Left cardiac atrium (tissue), 4 donors: ENCODE data around the gene PCDHGB2. TPM values are rescaled to one million over a fixed set of nuclear protein-coding genes. Genes with fewer than 3 reads are reported as not detected.
"Not testable (repeated sequence)": the region's sequence is repeated elsewhere in the genome, so short reads cannot be mapped to it uniquely, and the experiment has no call there.

Experiments used
- ATAC-seq, 2 donors: fragments of 200-7000 bp; cut with Tn5 transposase; one replicate each; pipeline ENCODE4 v1.9.1; 2020; ENCODE audit warnings: mild to moderate bottlenecking in 2 of 2, moderate library complexity in 2 of 2
- DNase-seq: peaks from one replicate; pipeline ENCODE4 v3.0.0-alpha.2; 2020
- intact Hi-C, 2 donors: fragments of 100-400 bp; cut with DNase I; formaldehyde crosslinking; loops; one replicate each; pipeline versions ENCODE4 v1.14.1 to v1.15.1; 2022 to 2023
- total RNA-seq, 2 donors: library from RNA; stranded (reverse); fragmentation: NEBNext Ultra II Directional; extraction: Animal tissue kit (Norgen Biotek cat#: 25700); gene quantifications; one replicate each; pipeline ENCODE4 v1.2.1, GENCODE V29; 2021
- donor health status: DM: no; HTN: yes; CAD: no.
- donor health status: DM: no; HTN: yes; CAD: no; lungs with severe emphysema.
- donor health status: DM: yes; HTN: yes; CAD: no.
- donor health status: Dilated cardiomyopathy.

PCDHGB2 gene
- total RNA-seq, 2 donors from 2014 or later = 4.0 to 5.4 TPM

DNA sequence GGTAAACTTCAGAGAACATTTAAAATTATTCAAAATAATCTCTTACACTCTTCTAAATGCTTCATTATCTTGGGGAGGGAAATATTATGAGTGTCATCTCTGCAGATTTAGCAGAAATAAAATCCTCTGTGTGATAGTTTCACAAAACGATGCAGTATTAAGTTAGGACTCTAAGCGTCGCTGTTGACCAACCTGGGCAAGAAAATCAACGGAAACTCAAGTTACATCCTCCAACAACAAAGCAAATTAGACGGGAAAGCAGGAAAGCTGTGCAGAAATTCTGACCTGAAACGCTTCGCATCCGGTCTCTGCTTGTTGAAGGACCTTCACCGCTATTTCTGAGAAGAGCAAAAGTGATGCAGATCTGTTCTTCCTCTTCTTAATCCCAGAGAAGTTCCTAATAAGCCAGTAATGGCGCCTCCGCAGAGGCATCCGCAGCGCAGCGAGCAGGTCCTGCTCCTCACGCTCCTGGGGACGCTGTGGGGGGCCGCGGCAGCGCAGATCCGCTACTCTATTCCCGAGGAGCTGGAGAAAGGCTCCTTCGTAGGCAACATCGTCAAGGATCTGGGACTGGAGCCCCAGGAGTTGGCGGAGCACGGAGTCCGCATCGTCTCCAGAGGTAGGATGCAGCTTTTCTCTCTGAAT is 14.0 kb downstream of the PCDHGB2 start, which contains the start of gene PCDHGA6:
PCDHGA6 (plus strand) TSS at position 219 of the 645 bp plus-strand sequence; CDS start at position 412, 193 bp downstream.
- intact Hi-C loops = no loop called here
- no peak for ATAC-seq
- DNase-seq = no peak

DNA sequence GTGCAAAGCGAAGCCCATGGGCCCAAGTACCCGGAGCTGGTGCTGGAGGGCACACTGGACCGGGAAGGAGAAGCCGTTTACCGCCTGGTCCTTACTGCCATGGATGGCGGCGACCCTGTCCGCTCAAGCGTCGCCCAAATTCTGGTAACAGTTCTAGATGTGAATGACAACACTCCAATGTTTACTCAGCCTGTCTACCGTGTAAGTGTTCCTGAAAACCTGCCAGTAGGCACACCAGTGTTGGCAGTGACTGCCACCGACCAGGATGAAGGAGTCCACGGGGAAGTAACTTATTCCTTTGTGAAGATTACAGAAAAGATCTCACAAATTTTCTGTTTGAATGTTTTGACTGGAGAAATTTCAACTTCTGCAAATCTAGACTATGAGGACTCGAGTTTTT is 14.8 kb downstream of the PCDHGB2 start:
- ATAC-seq (no peak), DNase-seq (no peak)
- intact Hi-C loops = no loop called here

DNA sequence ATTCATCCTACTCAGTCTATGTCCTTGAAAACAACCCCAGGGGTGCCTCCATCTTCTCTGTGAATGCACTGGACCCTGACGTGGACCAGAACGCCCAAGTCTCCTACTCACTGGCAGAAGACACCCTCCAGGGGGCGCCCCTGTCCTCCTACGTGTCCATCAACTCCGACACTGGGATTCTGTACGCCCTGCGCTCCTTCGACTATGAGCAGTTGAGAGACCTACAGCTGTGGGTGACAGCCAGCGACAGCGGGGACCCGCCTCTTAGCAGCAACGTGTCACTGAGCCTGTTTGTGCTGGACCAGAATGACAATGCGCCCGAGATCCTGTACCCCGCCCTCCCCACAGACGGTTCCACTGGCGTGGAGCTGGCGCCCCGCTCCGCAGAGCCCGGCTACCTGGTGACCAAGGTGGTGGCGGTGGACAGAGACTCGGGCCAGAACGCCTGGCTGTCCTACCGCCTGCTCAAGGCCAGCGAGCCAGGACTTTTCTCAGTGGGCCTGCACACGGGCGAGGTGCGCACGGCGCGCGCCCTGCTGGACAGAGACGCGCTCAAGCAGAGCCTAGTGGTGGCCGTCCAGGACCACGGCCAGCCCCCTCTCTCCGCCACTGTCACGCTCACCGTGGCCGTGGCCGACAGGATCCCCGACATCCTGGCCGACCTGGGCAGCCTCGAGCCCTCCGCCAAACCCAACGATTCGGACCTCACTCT is 15.8 kb downstream of the PCDHGB2 start:
- DNase-seq, ATAC-seq, intact Hi-C loops: not testable (repeated sequence)

DNA sequence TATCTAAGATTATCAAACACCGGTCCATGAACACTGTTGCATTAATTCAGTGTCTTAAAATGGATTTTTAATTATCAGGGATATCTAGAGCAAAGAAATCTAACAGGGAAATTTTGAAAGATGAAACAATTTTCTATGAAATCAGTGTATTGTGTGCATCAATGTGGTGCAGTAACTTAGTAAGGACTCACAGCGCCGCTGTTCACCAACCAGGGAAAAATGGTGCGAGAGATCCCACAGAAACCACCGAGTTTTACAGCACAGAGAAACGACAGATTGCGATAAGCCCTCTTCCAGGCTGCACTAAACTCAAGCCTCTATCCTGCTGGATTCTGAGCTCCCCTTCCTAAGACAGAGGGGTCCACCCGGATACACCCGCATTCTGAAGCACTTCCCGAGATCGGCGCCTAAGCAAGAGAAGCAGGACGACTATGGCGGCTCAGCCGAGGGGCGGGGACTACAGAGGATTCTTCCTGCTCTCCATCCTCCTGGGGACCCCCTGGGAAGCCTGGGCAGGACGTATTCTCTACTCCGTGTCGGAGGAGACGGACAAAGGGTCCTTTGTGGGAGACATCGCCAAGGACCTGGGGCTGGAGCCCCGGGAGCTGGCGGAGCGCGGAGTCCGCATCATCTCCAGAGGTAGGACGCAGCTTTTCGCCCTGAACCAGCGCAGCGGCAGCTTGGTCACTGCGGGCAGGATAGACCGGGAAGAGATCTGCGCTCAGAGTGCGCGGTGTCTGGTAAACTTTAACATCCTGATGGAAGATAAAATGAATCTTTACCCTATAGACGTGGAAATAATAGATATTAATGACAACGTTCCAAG is 22.9 kb downstream of the PCDHGB2 start, which contains the start of gene PCDHGA7:
PCDHGA7 (plus strand) TSS at position 274 of the 826 bp plus-strand sequence; CDS start at position 432, 158 bp downstream.
- DNase-seq (no peak), ATAC-seq (peak in 1 of 2 donors; percentile 34)
- intact Hi-C loops = no loop called here

DNA sequence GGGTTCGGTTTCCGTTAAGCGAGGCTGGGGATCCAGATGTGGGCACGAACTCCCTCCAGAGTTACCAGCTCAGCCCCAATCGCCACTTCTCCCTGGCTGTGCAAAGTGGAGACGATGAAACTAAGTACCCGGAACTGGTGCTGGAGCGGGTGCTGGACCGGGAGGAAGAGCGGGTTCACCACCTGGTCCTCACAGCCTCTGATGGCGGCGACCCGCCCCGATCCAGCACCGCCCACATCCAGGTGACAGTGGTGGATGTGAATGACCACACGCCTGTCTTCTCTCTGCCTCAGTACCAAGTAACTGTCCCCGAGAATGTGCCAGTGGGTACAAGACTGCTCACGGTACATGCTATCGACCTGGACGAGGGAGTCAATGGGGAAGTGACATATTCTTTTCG is 23.6 kb downstream of the PCDHGB2 start:
- ATAC-seq (no peak), DNase-seq (no peak)
- intact Hi-C loops = no loop called here

DNA sequence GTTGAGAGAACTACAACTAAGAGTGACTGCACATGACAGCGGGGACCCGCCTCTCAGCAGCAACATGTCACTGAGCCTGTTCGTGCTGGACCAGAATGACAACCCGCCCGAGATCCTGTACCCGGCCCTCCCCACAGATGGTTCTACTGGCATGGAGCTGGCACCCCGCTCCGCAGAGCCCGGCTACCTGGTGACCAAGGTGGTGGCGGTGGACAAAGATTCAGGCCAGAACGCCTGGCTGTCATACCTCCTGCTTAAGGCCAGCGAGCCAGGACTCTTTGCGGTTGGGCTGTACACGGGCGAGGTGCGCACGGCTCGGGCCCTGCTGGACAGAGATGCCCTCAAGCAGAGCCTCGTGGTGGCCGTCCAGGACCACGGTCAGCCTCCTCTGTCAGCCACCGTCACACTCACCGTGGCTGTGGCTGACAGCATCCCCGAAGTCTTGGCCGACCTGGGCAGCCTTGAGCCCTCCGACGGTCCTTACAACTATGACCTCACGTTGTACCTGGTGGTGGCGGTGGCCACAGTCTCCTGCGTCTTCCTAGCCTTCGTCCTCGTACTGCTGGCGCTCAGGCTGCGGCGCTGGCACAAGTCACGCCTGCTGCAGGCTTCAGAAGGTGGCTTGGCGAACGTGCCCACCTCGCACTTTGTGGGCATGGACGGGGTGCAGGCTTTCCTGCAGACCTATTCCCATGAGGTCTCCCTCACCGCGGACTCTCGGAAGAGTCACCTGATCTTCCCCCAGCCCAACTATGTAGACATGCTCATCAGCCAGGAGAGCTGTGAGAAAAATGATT is 24.9 kb downstream of the PCDHGB2 start:
- intact Hi-C loops = no loop called here
- ATAC-seq (no peak), DNase-seq (no peak)

DNA sequence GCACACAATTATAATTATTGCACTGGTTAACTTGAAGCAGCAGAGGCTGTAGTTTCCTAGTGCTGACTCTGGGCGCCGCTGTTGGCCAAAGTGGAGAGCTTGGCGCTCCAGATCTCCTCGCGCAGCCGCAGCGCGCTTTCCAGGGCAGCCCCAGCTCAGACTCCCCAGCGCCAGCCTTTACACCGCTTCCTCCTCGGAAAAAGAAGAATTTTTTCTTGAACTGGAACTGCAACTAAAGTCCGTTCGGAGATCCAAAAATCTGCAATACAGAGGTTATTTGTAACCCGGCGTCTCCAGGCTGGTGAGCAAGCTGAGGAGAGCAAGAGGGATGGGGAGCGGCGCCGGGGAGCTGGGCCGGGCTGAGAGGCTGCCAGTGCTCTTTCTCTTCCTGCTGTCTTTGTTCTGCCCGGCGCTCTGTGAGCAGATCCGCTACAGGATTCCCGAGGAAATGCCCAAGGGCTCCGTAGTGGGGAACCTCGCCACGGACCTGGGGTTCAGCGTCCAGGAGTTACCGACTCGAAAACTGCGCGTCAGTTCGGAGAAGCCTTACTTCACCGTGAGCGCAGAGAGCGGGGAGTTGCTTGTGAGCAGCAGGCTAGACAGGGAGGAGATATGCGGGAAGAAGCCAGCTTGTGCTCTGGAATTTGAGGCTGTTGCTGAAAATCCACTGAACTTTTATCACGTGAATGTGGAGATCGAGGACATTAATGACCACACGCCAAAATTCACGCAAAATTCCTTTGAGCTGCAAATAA is 27.9 kb downstream of the PCDHGB2 start, which contains the start of gene PCDHGB4:
PCDHGB4 (plus strand) TSS at position 142 of the 755 bp plus-strand sequence; CDS start at position 329, 187 bp downstream.
- ATAC-seq = peak; percentile 76 to 85
- DNase-seq, intact Hi-C loops: not testable (repeated sequence)

DNA sequence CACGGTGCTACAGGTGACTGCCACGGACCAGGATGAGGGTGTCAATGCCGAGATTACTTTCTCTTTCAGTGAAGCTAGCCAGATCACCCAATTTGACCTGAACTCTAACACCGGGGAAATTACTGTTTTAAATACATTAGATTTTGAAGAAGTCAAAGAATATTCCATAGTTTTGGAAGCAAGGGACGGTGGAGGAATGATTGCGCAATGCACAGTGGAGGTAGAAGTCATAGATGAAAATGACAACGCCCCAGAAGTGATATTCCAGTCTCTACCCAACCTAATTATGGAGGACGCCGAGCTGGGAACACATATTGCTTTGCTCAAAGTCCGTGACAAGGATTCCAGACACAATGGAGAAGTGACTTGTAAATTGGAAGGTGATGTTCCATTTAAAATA is 28.9 kb downstream of the PCDHGB2 start:
- ATAC-seq (no peak), DNase-seq (no peak)
- intact Hi-C loops = no loop called here

DNA sequence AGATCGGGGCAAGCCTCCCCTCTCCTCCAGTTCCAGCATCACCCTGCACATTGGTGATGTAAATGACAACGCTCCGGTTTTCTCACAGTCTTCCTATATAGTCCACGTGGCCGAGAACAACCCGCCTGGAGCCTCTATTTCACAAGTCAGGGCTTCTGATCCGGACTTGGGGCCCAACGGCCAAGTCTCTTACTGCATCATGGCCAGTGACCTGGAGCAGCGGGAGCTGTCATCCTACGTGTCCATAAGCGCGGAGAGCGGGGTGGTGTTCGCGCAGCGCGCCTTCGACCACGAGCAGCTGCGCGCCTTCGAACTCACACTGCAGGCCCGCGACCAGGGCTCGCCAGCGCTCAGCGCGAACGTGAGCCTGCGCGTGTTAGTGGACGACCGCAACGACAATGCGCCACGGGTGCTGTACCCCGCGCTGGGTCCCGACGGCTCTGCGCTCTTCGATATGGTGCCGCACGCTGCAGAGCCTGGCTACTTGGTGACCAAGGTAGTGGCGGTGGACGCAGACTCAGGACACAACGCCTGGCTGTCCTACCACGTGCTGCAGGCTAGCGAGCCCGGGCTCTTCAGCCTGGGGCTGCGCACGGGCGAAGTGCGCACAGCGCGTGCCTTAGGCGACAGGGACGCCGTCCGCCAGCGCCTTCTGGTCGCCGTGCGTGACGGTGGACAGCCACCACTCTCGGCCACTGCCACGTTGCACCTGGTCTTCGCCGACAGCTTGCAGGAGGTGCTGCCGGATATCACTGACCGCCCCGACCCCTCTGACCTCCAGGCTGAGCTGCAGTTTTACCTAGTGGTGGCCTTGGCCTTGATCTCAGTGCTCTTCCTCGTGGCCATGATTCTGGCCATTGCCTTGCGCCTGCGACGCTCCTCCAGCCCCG is 29.6 kb downstream of the PCDHGB2 start:
- ATAC-seq (no peak), DNase-seq (no peak)
- intact Hi-C loops = no loop called here

DNA sequence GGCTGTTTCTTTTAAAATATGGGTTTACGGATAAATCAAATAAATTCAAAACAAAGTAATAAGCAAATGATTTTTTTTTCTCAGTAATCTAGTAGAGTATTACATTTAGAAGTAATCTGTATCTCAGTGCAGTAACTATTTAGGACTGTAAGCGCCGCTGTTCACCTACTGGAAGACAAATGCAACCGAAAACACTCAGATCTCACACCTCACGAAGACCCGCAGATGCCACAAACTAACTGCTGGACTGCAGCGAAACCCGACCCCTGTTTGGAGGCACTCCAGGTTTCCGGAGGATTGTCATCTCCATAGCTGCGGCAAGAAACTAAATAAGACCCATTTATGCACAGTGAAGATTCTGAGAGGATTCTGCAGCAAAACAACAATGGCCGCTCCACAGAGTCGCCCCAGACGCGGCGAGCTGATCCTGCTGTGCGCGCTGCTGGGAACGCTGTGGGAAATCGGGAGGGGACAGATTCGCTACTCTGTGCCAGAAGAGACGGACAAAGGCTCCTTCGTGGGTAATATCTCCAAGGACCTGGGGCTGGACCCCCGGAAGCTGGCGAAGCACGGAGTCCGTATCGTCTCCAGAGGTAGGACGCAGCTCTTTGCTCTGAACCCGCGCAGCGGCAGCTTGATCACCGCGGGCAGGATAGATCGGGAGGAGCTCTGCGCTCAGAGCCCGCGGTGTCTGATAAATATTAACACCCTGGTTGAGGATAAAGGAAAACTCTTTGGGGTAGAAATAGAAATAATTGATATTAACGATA is 32.8 kb downstream of the PCDHGB2 start, which contains the start of gene PCDHGA8:
PCDHGA8 (plus strand) TSS at position 205 of the 770 bp plus-strand sequence; CDS start at position 386, 181 bp downstream.
- intact Hi-C loops = no loop called here
- DNase-seq (no peak), ATAC-seq (no peak)

DNA sequence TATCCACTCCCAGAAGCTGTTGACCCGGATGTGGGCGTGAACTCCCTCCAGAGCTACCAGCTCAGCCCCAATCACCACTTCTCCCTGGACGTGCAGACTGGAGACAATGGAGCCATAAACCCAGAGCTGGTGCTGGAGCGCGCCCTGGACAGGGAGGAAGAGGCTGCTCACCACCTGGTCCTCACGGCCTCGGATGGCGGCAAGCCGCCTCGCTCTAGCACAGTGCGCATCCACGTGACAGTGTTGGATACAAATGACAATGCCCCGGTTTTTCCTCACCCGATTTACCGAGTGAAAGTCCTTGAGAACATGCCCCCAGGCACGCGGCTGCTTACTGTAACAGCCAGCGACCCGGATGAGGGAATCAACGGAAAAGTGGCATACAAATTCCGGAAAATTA is 33.5 kb downstream of the PCDHGB2 start:
- ATAC-seq (no peak), DNase-seq (no peak)
- intact Hi-C loops = no loop called here

DNA sequence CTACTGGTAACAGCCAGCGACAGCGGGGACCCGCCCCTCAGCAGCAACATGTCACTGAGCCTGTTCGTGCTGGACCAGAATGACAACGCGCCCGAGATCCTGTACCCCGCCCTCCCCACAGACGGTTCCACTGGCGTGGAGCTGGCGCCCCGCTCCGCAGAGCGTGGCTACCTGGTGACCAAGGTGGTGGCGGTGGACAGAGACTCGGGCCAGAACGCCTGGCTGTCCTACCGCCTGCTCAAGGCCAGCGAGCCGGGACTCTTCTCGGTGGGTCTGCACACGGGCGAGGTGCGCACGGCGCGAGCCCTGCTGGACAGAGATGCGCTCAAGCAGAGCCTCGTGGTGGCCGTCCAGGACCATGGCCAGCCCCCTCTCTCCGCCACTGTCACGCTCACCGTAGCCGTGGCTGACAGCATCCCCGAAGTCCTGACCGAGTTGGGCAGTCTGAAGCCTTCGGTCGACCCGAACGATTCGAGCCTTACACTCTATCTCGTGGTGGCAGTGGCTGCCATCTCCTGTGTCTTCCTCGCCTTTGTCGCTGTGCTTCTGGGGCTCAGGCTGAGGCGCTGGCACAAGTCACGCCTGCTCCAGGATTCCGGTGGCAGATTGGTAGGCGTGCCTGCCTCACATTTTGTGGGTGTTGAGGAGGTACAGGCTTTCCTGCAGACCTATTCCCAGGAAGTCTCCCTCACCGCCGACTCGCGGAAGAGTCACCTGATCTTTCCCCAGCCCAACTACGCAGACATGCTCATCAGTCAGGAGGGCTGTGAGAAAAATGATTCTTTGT is 34.8 kb downstream of the PCDHGB2 start:
- intact Hi-C loops = not testable (repeated sequence)

DNA sequence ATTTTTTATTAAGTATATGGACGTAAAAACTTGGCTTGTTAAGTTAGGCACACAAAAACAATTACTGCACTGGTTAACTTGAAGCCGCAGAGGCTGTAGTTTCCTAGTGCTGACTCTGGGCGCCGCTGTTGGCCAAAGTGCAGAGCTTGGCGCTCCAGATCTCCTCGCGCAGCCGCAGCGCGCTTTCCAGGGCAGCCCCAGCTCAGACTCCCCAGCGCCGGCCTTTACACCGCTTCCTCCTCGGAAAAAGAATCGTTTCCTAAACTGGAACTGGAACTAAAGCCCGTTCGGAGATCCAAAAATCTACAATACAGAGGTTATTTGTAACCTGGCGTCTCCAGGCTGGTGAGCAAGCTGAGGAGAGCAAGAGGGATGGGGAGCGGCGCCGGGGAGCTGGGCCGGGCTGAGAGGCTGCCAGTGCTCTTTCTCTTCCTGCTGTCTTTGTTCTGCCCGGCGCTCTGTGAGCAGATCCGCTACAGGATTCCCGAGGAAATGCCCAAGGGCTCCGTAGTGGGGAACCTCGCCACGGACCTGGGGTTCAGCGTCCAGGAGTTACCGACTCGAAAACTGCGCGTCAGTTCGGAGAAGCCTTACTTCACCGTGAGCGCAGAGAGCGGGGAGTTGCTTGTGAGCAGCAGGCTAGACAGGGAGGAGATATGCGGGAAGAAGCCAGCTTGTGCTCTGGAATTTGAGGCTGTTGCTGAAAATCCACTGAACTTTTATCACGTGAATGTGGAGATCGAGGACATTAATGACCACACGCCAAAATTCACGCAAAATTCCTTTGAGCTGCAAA is 38.2 kb downstream of the PCDHGB2 start, which contains the start of gene PCDHGB5:
PCDHGB5 (plus strand) TSS at position 192 of the 796 bp plus-strand sequence; CDS start at position 373, 181 bp downstream.
- intact Hi-C loops, DNase-seq: not testable (repeated sequence)
- peak; percentile 92 to 96 for ATAC-seq

More for the DNA sequence above, 34.8 kb downstream of the PCDHGB2 start:
- ATAC-seq, DNase-seq: not testable (repeated sequence)

DNA sequence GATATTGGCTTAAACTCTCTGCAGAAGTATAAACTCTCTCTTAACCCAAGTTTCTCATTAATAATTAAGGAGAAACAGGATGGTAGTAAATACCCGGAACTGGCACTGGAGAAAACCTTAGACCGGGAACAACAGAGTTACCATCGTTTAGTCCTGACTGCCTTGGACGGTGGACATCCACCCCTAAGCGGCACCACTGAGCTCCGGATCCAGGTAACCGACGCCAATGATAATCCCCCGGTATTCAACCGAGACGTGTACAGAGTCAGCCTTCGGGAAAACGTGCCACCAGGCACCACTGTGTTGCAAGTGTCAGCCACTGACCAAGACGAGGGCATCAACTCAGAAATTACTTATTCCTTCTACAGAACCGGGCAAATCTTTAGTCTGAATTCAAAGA is 38.8 kb downstream of the PCDHGB2 start:
- intact Hi-C loops = no loop called here
- DNase-seq (no peak), ATAC-seq (no peak)
